SU-DHL-6 (cell line): ENCODE measurements around the gene ATP6V1C2.

ENCODE experiments used
- EZH2phosphoT487 ChIP-seq: fragments of 200-600 bp; sonication (generic), shearing (Covaris generic); conservative IDR thresholded peaks from 2 replicates; pipeline ENCODE4 v1.6.1; 2018; ENCODE audit warnings: mild to moderate bottlenecking, antibody characterized with exemption, low read length, moderate library complexity, mixed read lengths
- TF ChIP-seq, protein P1 (sequence below): fragments of 200-600 bp; sonication (generic); IDR thresholded peaks from one replicate; pipeline ENCODE4 v1.5.1; 2017; ENCODE audit warnings: antibody characterized with exemption, mild to moderate bottlenecking, low read length, moderate library complexity; ENCODE audit not compliant: insufficient read depth, poor library complexity, severe bottlenecking

GRCh38 chr2:10830641-10831399 lies 109.4 kb downstream of the ATP6V1C2 start:
- TF ChIP-seq, protein P1, sequence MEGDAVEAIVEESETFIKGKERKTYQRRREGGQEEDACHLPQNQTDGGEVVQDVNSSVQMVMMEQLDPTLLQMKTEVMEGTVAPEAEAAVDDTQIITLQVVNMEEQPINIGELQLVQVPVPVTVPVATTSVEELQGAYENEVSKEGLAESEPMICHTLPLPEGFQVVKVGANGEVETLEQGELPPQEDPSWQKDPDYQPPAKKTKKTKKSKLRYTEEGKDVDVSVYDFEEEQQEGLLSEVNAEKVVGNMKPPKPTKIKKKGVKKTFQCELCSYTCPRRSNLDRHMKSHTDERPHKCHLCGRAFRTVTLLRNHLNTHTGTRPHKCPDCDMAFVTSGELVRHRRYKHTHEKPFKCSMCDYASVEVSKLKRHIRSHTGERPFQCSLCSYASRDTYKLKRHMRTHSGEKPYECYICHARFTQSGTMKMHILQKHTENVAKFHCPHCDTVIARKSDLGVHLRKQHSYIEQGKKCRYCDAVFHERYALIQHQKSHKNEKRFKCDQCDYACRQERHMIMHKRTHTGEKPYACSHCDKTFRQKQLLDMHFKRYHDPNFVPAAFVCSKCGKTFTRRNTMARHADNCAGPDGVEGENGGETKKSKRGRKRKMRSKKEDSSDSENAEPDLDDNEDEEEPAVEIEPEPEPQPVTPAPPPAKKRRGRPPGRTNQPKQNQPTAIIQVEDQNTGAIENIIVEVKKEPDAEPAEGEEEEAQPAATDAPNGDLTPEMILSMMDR: no peak
- TF ChIP-seq EZH2phosphoT487: no peak
